GM23338 (cell line): ENCODE results near the gene CD300A. TPM values are rescaled to one million over a fixed set of nuclear protein-coding genes. Genes with fewer than 3 reads are reported as not detected.

Experiments used
- ATAC-seq: fragments of 200-7000 bp; cut with Tn5 transposase; 3 replicates; pipeline ENCODE4 v1.9.1; 2020
- DNase-seq: peaks from one replicate; pipeline ENCODE4 v3.0.0-alpha.2; 2015; ENCODE audit warnings: low spot score
- H2AFZ ChIP-seq: fragments of 200-600 bp; sonication (generic); 2 replicates; pipeline ENCODE4 v1.8.0; 2016; ENCODE audit warnings: antibody characterized with exemption, mild to moderate bottlenecking, moderate library complexity
- H3F3A ChIP-seq: fragments of 200-600 bp; sonication (generic); replicated peaks from 2 replicates; pipeline ENCODE4 v1.8.0; 2017; ENCODE audit warnings: antibody characterized with exemption, mixed run types, low read depth
- H3K27ac ChIP-seq: fragments of 200-600 bp; sonication (generic); 2 replicates; pipeline ENCODE4 v1.6.1; 2016; ENCODE audit warnings: low read depth
- H3K27me3 ChIP-seq: fragments of 200-600 bp; sonication (generic); 2 replicates; pipeline ENCODE4 v1.8.0; 2016; ENCODE audit warnings: mild to moderate bottlenecking, mixed run types, moderate library complexity; ENCODE audit not compliant: insufficient read depth
- H3K36me3 ChIP-seq: fragments of 200-600 bp; sonication (generic); 2 replicates; pipeline ENCODE4 v1.8.0; 2016; ENCODE audit warnings: mild to moderate bottlenecking; ENCODE audit not compliant: insufficient read depth
- H3K4me1 ChIP-seq: fragments of 200-600 bp; sonication (generic); 2 replicates; pipeline ENCODE4 v1.8.0; 2016; ENCODE audit warnings: mild to moderate bottlenecking, moderate library complexity; ENCODE audit not compliant: insufficient read depth
- H3K4me2 ChIP-seq: fragments of 200-600 bp; sonication (generic); 2 replicates; pipeline ENCODE4 v1.7.1; 2017; ENCODE audit warnings: mixed run types
- H3K4me3 ChIP-seq: fragments of 200-600 bp; sonication (generic); 2 replicates; pipeline ENCODE4 v1.6.1; 2016; ENCODE audit warnings: mixed run types
- H3K79me2 ChIP-seq: fragments of 200-600 bp; sonication (generic); replicated peaks from 2 replicates; pipeline ENCODE4 v1.8.0; 2017; ENCODE audit warnings: mild to moderate bottlenecking; ENCODE audit not compliant: insufficient read depth
- H3K9me2 ChIP-seq: fragments of 200-600 bp; sonication (generic); 2 replicates; pipeline ENCODE4 v1.8.0; 2017; ENCODE audit not compliant: insufficient read depth
- H4K20me1 ChIP-seq: fragments of 200-600 bp; sonication (generic); replicated peaks from 2 replicates; pipeline ENCODE4 v1.8.0; 2017; ENCODE audit warnings: mild to moderate bottlenecking; ENCODE audit not compliant: insufficient read depth
- H3K27ac Mint-ChIP-seq: 2 replicates; pipeline ENCODE4 v1.8.0; 2020; ENCODE audit warnings: inconsistent platforms, mild to moderate bottlenecking, moderate library complexity, mixed read lengths
- H3K27me3 Mint-ChIP-seq: 3 replicates; pipeline ENCODE4 v1.8.0; 2022; ENCODE audit warnings: low read depth, mild to moderate bottlenecking, moderate library complexity, mixed read lengths, inconsistent platforms; ENCODE audit not compliant: insufficient read depth, poor library complexity
- H3K36me3 Mint-ChIP-seq: 3 replicates; pipeline ENCODE4 v1.8.0; 2021; ENCODE audit warnings: low read depth, mild to moderate bottlenecking, inconsistent platforms, moderate library complexity, mixed read lengths
- H3K4me1 Mint-ChIP-seq: 3 replicates; pipeline ENCODE4 v1.8.0; 2020; ENCODE audit warnings: mild to moderate bottlenecking, inconsistent platforms, mixed read lengths
- H3K4me3 Mint-ChIP-seq: 3 replicates; pipeline ENCODE4 v1.8.0; 2021; ENCODE audit warnings: moderate library complexity, mild to moderate bottlenecking, inconsistent platforms, mixed read lengths
- H3K9me3 Mint-ChIP-seq: 3 replicates; pipeline ENCODE4 v1.8.0; 2020; ENCODE audit warnings: moderate library complexity, mild to moderate bottlenecking, inconsistent platforms, mixed read lengths
- CREB1 ChIP-seq: fragments of 250-450 bp; sonication (Bioruptor Pico); IDR thresholded peaks from 2 replicates; pipeline ENCODE4 v1.5.0; 2020; ENCODE audit warnings: low read depth, mild to moderate bottlenecking, moderate library complexity
- CTCF ChIP-seq, 2 experiments: fragments of 200-600 bp in 1 of 2; sonication (generic) in 1 of 2; conservative IDR thresholded peaks; 2 replicates each; pipeline versions ENCODE4 v1.5.1 to v1.6.1; 2016 to 2017; ENCODE audit warnings: antibody characterized with exemption in 2 of 2, low read depth in 2 of 2, mild to moderate bottlenecking in 2 of 2, moderate library complexity in 1 of 2
- ETS1 ChIP-seq: IDR thresholded peaks from 2 replicates; pipeline ENCODE4 v1.6.1; 2016; ENCODE audit warnings: antibody characterized with exemption
- EZH2 ChIP-seq: fragments of 200-600 bp; sonication (generic); IDR thresholded peaks from one replicate; pipeline ENCODE4 v1.8.0; 2017; ENCODE audit warnings: antibody characterized with exemption, mild to moderate bottlenecking, low read depth; ENCODE audit not compliant: unreplicated experiment
- NANOG ChIP-seq: IDR thresholded peaks from 2 replicates; pipeline ENCODE4 v1.6.1; 2016; ENCODE audit warnings: antibody characterized with exemption, borderline replicate concordance
- POLR2AphosphoS5 ChIP-seq: IDR thresholded peaks from 2 replicates; pipeline ENCODE4 v1.6.1; 2016; ENCODE audit warnings: antibody characterized with exemption, low read depth
- STAT1 ChIP-seq: IDR thresholded peaks from one replicate; pipeline ENCODE4 v1.6.1; 2016; ENCODE audit warnings: antibody characterized with exemption; ENCODE audit not compliant: unreplicated experiment
- ZNF331 ChIP-seq: fragments of 250-450 bp; sonication (Bioruptor Pico); IDR thresholded peaks from 2 replicates; pipeline ENCODE4 v1.5.0; 2020; ENCODE audit warnings: low read depth, mild to moderate bottlenecking, moderate library complexity
- ZNF462 ChIP-seq: fragments of 250-450 bp; sonication (Bioruptor Pico); IDR thresholded peaks from 2 replicates; pipeline ENCODE4 v1.5.0; 2020; ENCODE audit warnings: mild to moderate bottlenecking, moderate library complexity
- polyA plus RNA-seq: library from polyadenylated mRNA; unstranded; fragments of >200 nt; fragmentation: Nextera tagmentation; extraction: Ambion mirVana; gene quantifications from 2 replicates; pipeline ENCODE4 v1.2.1, GENCODE V29; 2016
- total RNA-seq: library from RNA; depleted of rRNA; stranded (reverse); fragments of >200 nt; shearing (Covaris generic); gene quantifications from 2 replicates; pipeline ENCODE4 v1.2.3, GENCODE V29; 2014

The CD300A gene
- total and polyA plus RNA-seq, 2 experiments from 2014 or later = 0.37 to 0.45 TPM

DNA sequence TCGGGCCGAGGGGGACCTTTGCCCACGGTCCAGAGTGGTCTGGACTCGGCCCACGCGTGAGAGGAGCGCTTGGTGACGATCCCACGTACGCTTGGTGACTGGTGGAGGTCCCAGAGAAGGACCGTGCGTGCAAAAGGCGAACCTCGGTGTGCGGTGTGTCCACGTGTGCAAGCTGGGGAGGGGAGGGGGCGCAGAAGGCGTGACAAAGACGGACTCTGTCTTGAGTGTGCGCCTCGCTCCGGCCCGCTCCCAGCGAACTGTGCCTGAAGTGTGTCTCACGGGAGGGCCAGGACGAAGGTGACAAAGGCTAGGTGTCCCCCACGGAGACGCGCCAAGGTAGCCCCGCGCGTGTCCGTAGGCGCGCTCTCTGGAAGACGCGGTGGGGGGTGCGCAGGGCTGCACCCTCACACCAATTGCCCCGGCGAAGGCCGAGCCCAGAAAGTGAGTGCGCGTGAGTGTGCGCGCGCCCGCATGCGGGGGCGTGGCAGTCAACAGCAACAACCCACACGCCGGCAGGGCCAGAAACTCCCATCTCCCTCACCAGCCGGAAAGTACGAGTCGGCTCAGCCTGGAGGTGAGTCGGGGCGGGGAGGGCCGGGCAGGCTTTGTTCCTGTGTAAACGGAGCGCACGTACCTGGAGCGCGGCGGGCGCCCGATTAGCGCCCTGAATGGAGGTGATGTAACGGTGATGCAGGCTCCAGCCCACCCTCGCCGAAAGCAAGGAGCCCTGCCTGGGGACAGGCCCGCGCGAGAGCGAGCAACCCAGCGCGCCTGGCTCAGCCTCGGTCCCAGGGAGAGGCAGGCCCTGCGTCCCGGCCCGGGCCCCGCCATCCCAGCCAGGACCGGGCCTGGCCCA lies 34.6 kb upstream of the CD300A start, which contains the start of gene GPRC5C:
Gene GPRC5C (plus strand): TSS at position 521 of the 856 bp plus-strand sequence. CDS start 7,689 bp downstream, outside the sequence.
- TF ChIP-seq ZNF462 (CRISPR knock-in tag) = no peak
- peak; percentile 59; the same call in 1 of the 2 replicates for TF ChIP-seq POLR2AphosphoS5
- no peak for TF ChIP-seq CTCF (conservative IDR thresholded peaks at IDR 0.05; ENCODE audit: low read depth in 2 of 2)
- TF ChIP-seq EZH2 = no peak
- no peak for TF ChIP-seq NANOG
- no peak for TF ChIP-seq CREB1 (CRISPR knock-in tag)
- TF ChIP-seq ZNF331 (CRISPR knock-in tag) = no peak
- no peak for TF ChIP-seq ETS1
- no peak for TF ChIP-seq STAT1
- H3K36me3 Mint-ChIP-seq = no peaks in the 10 kb centered on the region
- Histone ChIP-seq H3K9me2 (no peaks in the 10 kb centered on the region), H3K4me2 (peak within 1 kb of the TSS; percentile 95), H3F3A (0 out of 2 replicates have a peak, but pooled peaks cover 9% of the 10 kb centered on the region), H3K4me3 (peak within 1 kb of the TSS; percentile 87), H3K36me3 (no peaks in the 10 kb centered on the region), H3K27ac (no peak within 1 kb of the TSS), H3K27me3 (peaks cover 44% of the 10 kb centered on the region), H3K79me2 (no peaks in the 10 kb centered on the region; the same call in none of the 2 replicates), H2AFZ (peak within 1 kb of the TSS; percentile 93), H3K4me1 (peaks cover 29% of the 10 kb centered on the region), H4K20me1 (no peaks in the 10 kb centered on the region; the same call in 1 of the 2 replicates)
- H3K27me3 Mint-ChIP-seq = peaks cover 39% of the 10 kb centered on the region
- H3K27ac Mint-ChIP-seq = no peak within 1 kb of the TSS
- peaks cover 42% of the 10 kb centered on the region for H3K4me1 Mint-ChIP-seq
- DNase-seq (peak; percentile 88), ATAC-seq (peak; percentile 62)
- H3K9me3 Mint-ChIP-seq = no peaks in the 10 kb centered on the region
- H3K4me3 Mint-ChIP-seq = peak within 1 kb of the TSS; percentile 83
